IMR-90 (cell line): Measurements from ENCODE around the gene MYOC.

Source experiments
- CEBPB ChIP-seq: IDR thresholded peaks from 2 replicates; pipeline ENCODE4 v1.6.1; 2012; ENCODE audit warnings: low read depth, low read length, improper control_type of control experiment
- MAFK ChIP-seq: IDR thresholded peaks from 2 replicates; pipeline ENCODE4 v1.6.1; 2012; ENCODE audit warnings: low read depth, low read length, improper control_type of control experiment
- MAZ ChIP-seq: IDR thresholded peaks from 2 replicates; pipeline ENCODE4 v1.6.1; 2012; ENCODE audit warnings: low read depth, mild to moderate bottlenecking, low read length, improper control_type of control experiment, moderate library complexity, borderline replicate concordance
- MXI1 ChIP-seq: IDR thresholded peaks from 2 replicates; pipeline ENCODE4 v1.6.1; 2012; ENCODE audit warnings: low read depth, mild to moderate bottlenecking, low read length, moderate library complexity, borderline replicate concordance
- POLR2A ChIP-seq: IDR thresholded peaks from 2 replicates; pipeline ENCODE4 v1.6.1; 2012; ENCODE audit warnings: mild to moderate bottlenecking, low read depth, low read length
- RAD21 ChIP-seq: IDR thresholded peaks from 2 replicates; pipeline ENCODE4 v1.6.1; 2012; ENCODE audit warnings: low read length, improper control_type of control experiment
- RFX5 ChIP-seq: IDR thresholded peaks from 2 replicates; pipeline ENCODE4 v1.8.0; 2012; ENCODE audit warnings: low read depth, mild to moderate bottlenecking, low read length, moderate library complexity
- TF ChIP-seq, protein P1 (sequence below): fragments of 150-350 bp; IDR thresholded peaks from 2 replicates; pipeline ENCODE4 v1.6.1; 2017; ENCODE audit warnings: mild to moderate bottlenecking, antibody characterized with exemption, low read length, low read depth
- TF ChIP-seq, protein P2 (sequence below): conservative IDR thresholded peaks from 2 replicates; pipeline ENCODE4 v1.5.1; 2012; ENCODE audit warnings: mild to moderate bottlenecking, low read depth, low read length, improper control_type of control experiment

DNA sequence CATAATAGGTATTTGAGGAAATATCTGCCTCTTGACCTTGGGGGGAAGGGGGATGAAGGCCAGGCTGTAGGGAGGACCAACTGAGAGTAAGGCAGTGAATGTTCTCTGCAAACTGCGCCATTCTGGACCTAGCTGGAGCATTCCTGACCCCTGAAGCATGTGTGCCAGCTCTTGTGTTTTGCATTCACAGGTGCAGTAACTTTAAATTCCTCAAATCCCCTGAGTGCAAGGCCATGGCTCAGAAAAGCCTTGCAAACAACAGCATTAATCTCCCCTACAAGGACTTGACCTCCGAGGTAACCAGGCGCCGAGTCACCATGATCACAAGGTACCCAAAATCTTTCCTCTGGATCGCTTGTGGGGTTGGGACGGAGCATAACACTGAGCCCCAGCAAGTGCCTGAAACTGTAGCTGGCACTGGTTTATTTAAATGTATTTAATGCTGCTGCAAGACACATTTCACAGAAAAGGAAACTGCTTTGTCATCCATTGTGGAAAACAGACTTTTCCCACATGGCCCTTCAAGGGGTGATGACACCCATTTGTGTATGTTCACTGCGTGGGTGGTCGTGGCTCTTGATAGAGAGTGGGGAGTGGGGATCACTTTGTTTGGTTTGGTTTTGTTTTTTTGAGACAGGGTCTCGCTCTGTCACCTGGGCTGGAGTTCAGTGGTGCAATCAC, 28.7 kb downstream of the MYOC start:
- TF ChIP-seq, protein P1, sequence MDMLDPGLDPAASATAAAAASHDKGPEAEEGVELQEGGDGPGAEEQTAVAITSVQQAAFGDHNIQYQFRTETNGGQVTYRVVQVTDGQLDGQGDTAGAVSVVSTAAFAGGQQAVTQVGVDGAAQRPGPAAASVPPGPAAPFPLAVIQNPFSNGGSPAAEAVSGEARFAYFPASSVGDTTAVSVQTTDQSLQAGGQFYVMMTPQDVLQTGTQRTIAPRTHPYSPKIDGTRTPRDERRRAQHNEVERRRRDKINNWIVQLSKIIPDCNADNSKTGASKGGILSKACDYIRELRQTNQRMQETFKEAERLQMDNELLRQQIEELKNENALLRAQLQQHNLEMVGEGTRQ = no peak
- TF ChIP-seq, protein P2, sequence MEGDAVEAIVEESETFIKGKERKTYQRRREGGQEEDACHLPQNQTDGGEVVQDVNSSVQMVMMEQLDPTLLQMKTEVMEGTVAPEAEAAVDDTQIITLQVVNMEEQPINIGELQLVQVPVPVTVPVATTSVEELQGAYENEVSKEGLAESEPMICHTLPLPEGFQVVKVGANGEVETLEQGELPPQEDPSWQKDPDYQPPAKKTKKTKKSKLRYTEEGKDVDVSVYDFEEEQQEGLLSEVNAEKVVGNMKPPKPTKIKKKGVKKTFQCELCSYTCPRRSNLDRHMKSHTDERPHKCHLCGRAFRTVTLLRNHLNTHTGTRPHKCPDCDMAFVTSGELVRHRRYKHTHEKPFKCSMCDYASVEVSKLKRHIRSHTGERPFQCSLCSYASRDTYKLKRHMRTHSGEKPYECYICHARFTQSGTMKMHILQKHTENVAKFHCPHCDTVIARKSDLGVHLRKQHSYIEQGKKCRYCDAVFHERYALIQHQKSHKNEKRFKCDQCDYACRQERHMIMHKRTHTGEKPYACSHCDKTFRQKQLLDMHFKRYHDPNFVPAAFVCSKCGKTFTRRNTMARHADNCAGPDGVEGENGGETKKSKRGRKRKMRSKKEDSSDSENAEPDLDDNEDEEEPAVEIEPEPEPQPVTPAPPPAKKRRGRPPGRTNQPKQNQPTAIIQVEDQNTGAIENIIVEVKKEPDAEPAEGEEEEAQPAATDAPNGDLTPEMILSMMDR = no peak
- no peak for TF ChIP-seq RAD21
- no peak for TF ChIP-seq MAZ
- TF ChIP-seq POLR2A = no peak
- TF ChIP-seq CEBPB = no peak
- no peak for TF ChIP-seq MXI1
- TF ChIP-seq RFX5 = no peak
- no peak for TF ChIP-seq MAFK
